Naive thymus-derived CD8-positive, alpha-beta T cell (primary cell): ENCODE data around the gene ARHGAP22. TPM values are rescaled to one million over a fixed set of nuclear protein-coding genes. Genes with fewer than 3 reads are reported as not detected.
A peak's percentile ranks its signal among the peaks of the same experiment; 100 is the strongest.

Source experiments
- ATAC-seq, 2 donors: fragments of 150-1000 bp; cut with Tn5 transposase in 1 of 2; sonication (Bioruptor Pico), chemical (Tn5 transposase) in 1 of 2; 1 replicate in 1 of 2; 2 replicates in 1 of 2; pipeline ENCODE4 v1.10.0; 2021; ENCODE audit warnings: mild to moderate bottlenecking in 2 of 2, moderate library complexity in 2 of 2
- POLR2A ChIA-PET: fragments of 350-600 bp; sonication (Branson Sonifier 250); formaldehyde crosslinking; loops from one replicate; lab custom pipeline; 2021; ENCODE audit warnings: antibody characterized with exemption; lab: Charles Lee
- DNase-seq, 10 donors: peaks; one replicate each; pipeline versions ENCODE4 v3.0.0 to v3.0.0-alpha.2; 2020 to 2022
- H3K27ac Mint-ChIP-seq, 10 donors: one replicate each; pipeline ENCODE4 v1.8.0; 2020 to 2022; ENCODE audit warnings: mild to moderate bottlenecking in 10 of 10, mixed read lengths in 10 of 10, moderate library complexity in 4 of 10, inconsistent platforms in 1 of 10
- H3K27me3 Mint-ChIP-seq, 5 donors: one replicate each; pipeline ENCODE4 v1.8.0; 2021 to 2022; ENCODE audit warnings: mixed read lengths in 5 of 5
- H3K36me3 Mint-ChIP-seq, 3 donors: one replicate each; pipeline ENCODE4 v1.8.0; 2020 to 2022; ENCODE audit warnings: mixed read lengths in 3 of 3, mild to moderate bottlenecking in 2 of 3, inconsistent platforms in 1 of 3
- H3K4me1 Mint-ChIP-seq, 4 donors: one replicate each; pipeline ENCODE4 v1.8.0; 2021 to 2022; ENCODE audit warnings: mixed read lengths in 4 of 4
- H3K4me3 Mint-ChIP-seq, 10 donors: one replicate each; pipeline ENCODE4 v1.8.0; 2020 to 2022; ENCODE audit warnings: mild to moderate bottlenecking in 10 of 10, mixed read lengths in 10 of 10, moderate library complexity in 6 of 10, inconsistent platforms in 1 of 10
- H3K9me3 Mint-ChIP-seq, 9 donors: one replicate each; pipeline ENCODE4 v1.8.0; 2020 to 2022; ENCODE audit warnings: mixed read lengths in 9 of 9, mild to moderate bottlenecking in 3 of 9, inconsistent platforms in 1 of 9, moderate library complexity in 1 of 9
- polyA plus RNA-seq, 3 donors: library from polyadenylated mRNA; unstranded; fragments of 300-500 nt; fragmentation: Illumina TruSeq; gene quantifications; one replicate each; pipeline ENCODE4 v1.2.3, GENCODE V29; 2021
- total RNA-seq, 8 experiments: library from RNA in 2 of 8; stranded (reverse) in 2 of 8; gene quantifications; one replicate each; pipeline ENCODE4 v1.2.3 and lab custom pipeline; 2021 to 2026

ARHGAP22 gene
- total and polyA plus RNA-seq, 5 experiments from 2014 or later: 0.88 TPM; not detected in 4

DNA sequence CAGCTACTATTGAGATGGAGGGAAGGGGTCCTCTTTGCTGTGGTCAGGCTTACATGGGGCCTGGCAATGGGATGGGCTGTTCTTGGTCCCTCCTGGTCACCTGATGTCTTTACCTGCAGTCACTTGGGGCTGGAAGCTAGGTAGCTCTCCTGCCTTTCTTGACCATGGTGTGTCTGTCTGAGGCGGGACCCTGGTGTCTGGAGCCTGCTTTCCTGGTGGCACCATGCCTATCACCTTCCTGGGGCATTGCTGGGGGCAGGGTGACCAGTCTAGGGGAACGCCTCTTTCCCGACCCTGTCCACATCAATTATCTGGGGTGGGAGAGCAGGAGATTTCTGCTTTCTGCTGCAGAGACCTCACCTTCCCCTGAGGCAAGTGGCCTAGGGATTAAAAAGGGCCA lies 55.6 kb downstream of the ARHGAP22 start:
- peaks cover 0 to 7% (median 0%) of the 10 kb centered on the region in 5 donors for H3K27me3 Mint-ChIP-seq
- DNase-seq (no peak), ATAC-seq (no peak)
- POLR2A ChIA-PET: no interaction called here
- peaks cover 0 to 3% (median 0%) of the 10 kb centered on the region in 4 donors for H3K4me1 Mint-ChIP-seq
- no peaks in the 10 kb centered on the region for H3K36me3 Mint-ChIP-seq
- no peak overlapping the region for H3K27ac Mint-ChIP-seq
- no peaks in the 10 kb centered on the region for H3K9me3 Mint-ChIP-seq
- H3K4me3 Mint-ChIP-seq: no peak overlapping the region

- Mint-ChIP-seq H3K27ac (no peak overlapping the region), H3K9me3 (no peaks in the 10 kb centered on the region), H3K36me3 (no peaks in the 10 kb centered on the region), H3K27me3 (peaks cover 0 to 7% (median 0%) of the 10 kb centered on the region in 5 donors), H3K4me3 (no peak overlapping the region), H3K4me1 (peaks cover 0 to 3% (median 0%) of the 10 kb centered on the region in 4 donors)
- POLR2A ChIA-PET: no interaction called here
- ATAC-seq: no peak
- no peak for DNase-seq
Observed at GRCh38 chr10:48548531-48549135, 56.2 kb downstream of the ARHGAP22 start.

GRCh38 chr10:48547981-48548380 lies 56.9 kb downstream of the ARHGAP22 start:
- no peak for DNase-seq
- H3K27me3 Mint-ChIP-seq: peaks cover 0 to 7% (median 0%) of the 10 kb centered on the region in 5 donors

DNA sequence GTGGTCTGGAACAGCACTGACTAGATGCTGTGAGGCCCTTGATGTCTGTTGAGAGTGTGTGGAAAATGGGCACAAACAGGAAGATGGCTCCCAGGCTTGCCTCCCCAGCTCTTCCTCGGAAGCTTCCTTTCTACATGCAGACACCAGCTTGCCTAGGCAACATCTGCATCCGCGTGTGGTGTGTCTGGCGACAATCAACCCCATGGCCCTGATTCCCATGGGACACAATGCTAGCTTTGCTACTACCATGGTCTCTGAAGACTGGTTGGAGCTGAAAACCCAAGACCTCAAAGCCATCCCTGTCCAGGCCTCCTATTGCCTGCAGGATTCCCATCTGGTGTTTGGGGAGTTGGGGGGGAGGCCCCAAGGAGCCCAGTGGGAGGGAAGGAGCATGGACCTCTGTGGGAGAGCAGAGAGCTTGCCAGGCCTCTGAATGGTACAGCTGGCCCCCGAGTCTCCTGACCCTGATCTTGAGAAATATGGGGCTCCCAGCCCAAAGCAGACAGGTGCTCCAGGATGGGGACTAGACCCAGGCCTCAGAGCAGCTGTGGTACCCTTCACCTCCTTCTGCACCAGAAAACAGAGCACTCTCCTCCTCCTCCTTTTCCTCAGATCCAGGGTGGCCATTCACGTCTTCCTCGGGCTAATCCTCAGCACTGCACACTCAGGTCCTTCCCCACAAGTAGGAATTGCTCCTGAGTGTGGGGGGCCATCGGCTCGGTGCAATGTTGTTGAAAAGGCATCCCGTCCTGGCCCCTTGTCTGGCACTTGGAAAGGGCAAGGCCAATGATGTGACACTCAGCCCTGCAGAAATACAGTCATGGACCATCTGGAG lies 57.6 kb downstream of the ARHGAP22 start:
- POLR2A ChIA-PET: no interaction called here
- Mint-ChIP-seq H3K27ac (no peak overlapping the region), H3K4me1 (peaks cover 0 to 3% (median 0%) of the 10 kb centered on the region in 4 donors), H3K36me3 (no peaks in the 10 kb centered on the region), H3K4me3 (no peak overlapping the region), H3K9me3 (no peaks in the 10 kb centered on the region), H3K27me3 (peaks cover 0 to 10% (median 0%) of the 10 kb centered on the region in 5 donors)
- ATAC-seq: no peak
- no peak for DNase-seq

More at GRCh38 chr10:48547981-48548380, 56.9 kb downstream of the ARHGAP22 start:
- Mint-ChIP-seq H3K27ac (no peak overlapping the region), H3K4me3 (no peak overlapping the region), H3K36me3 (no peaks in the 10 kb centered on the region), H3K4me1 (peaks cover 0 to 3% (median 0%) of the 10 kb centered on the region in 4 donors), H3K9me3 (no peaks in the 10 kb centered on the region)
- POLR2A ChIA-PET: no interaction called here
- no peak for ATAC-seq

GRCh38 chr10:48545462-48546145 lies 59.3 kb downstream of the ARHGAP22 start:
- Mint-ChIP-seq H3K9me3 (no peaks in the 10 kb centered on the region), H3K4me3 (no peak overlapping the region), H3K4me1 (peaks cover 0 to 3% (median 0%) of the 10 kb centered on the region in 4 donors), H3K27me3 (peaks cover 0 to 13% (median 2%) of the 10 kb centered on the region in 5 donors), H3K36me3 (no peaks in the 10 kb centered on the region), H3K27ac (no peak overlapping the region)
- DNase-seq (no peak), ATAC-seq (no peak)
- POLR2A ChIA-PET: no interaction called here

GRCh38 chr10:48543182-48543844 lies 61.6 kb downstream of the ARHGAP22 start:
- POLR2A ChIA-PET: no interaction called here
- no peak for DNase-seq
- Mint-ChIP-seq H3K4me3 (no peak overlapping the region), H3K9me3 (no peaks in the 10 kb centered on the region), H3K36me3 (no peaks in the 10 kb centered on the region), H3K27me3 (peaks cover 0 to 9% (median 2%) of the 10 kb centered on the region in 5 donors), H3K4me1 (peaks cover 0 to 3% (median 0%) of the 10 kb centered on the region in 4 donors), H3K27ac (no peak overlapping the region)
- no peak for ATAC-seq

DNA sequence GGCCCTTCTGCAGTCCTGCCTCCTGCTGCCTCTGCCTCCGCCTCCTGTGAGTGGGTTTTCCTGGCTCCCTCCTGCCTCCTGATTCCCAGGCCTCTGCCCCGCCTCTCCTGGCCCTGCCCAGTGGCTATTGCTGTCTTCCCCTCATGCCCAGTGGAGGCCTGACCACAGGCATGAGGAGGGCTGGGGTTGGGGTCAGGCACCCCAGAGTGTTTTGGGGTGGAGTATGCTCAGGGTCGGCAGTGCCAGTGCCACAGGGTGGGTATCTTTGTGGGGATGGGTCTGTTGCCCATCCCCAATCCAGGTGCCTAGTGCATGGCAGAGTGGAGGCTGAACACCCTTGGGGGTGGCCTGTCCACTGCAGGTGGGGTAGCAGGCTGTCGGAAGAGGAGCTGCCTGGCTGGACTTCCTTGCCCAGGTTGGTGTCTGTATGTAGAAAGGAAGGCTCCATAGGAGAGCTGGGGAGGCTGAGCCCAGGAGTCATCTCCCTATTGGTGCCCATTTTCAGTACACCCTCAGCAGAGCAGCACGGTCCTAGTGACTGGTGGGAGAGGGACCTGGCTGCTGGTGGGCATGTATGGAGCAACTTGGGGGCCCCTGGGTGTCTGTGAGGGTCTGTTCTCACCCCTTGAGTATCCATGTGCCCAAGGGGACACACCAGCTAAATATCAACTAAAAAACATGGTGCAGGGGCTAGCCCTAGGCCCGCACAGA lies 62.2 kb downstream of the ARHGAP22 start:
- Mint-ChIP-seq H3K4me1 (peaks cover 0 to 2% (median 0%) of the 10 kb centered on the region in 4 donors), H3K27ac (no peak overlapping the region), H3K4me3 (no peak overlapping the region), H3K27me3 (peaks cover 0 to 9% (median 2%) of the 10 kb centered on the region in 5 donors), H3K36me3 (no peaks in the 10 kb centered on the region), H3K9me3 (no peaks in the 10 kb centered on the region)
- DNase-seq (no peak), ATAC-seq (no peak)
- POLR2A ChIA-PET: no interaction called here

- Mint-ChIP-seq H3K4me3 (no peak overlapping the region), H3K27ac (no peak overlapping the region), H3K36me3 (no peaks in the 10 kb centered on the region), H3K9me3 (no peaks in the 10 kb centered on the region), H3K27me3 (peaks cover 0 to 9% (median 2%) of the 10 kb centered on the region in 5 donors), H3K4me1 (no peaks in the 10 kb centered on the region)
- POLR2A ChIA-PET: no interaction called here
- DNase-seq: no peak
- ATAC-seq: no peak
Observed at GRCh38 chr10:48541144-48541795, 63.6 kb downstream of the ARHGAP22 start.

DNA sequence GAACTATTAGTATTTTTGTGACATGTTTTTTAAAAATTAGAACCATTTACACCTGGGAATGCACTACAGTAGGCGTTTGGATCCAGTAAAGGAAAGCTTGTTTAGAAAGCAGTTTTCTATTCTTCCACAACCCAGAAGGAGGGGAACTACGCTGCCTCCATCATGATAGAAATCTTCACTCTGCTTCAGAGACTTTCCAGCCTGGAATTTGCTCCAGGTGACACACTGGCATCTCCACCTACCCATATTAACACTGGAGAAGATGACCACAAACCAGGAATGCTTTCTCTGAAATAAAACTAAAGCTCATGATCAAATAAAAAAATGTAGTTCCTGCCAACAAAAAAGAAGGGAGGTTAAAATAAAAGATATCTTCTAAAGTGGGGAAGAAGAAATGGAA lies 66.3 kb downstream of the ARHGAP22 start:
- Mint-ChIP-seq H3K27me3 (peaks cover 0 to 9% (median 7%) of the 10 kb centered on the region in 5 donors), H3K36me3 (no peaks in the 10 kb centered on the region), H3K9me3 (no peaks in the 10 kb centered on the region), H3K27ac (no peak overlapping the region), H3K4me3 (no peak overlapping the region), H3K4me1 (no peaks in the 10 kb centered on the region)
- no peak for ATAC-seq
- no peak for DNase-seq
- POLR2A ChIA-PET: no interaction called here

DNA sequence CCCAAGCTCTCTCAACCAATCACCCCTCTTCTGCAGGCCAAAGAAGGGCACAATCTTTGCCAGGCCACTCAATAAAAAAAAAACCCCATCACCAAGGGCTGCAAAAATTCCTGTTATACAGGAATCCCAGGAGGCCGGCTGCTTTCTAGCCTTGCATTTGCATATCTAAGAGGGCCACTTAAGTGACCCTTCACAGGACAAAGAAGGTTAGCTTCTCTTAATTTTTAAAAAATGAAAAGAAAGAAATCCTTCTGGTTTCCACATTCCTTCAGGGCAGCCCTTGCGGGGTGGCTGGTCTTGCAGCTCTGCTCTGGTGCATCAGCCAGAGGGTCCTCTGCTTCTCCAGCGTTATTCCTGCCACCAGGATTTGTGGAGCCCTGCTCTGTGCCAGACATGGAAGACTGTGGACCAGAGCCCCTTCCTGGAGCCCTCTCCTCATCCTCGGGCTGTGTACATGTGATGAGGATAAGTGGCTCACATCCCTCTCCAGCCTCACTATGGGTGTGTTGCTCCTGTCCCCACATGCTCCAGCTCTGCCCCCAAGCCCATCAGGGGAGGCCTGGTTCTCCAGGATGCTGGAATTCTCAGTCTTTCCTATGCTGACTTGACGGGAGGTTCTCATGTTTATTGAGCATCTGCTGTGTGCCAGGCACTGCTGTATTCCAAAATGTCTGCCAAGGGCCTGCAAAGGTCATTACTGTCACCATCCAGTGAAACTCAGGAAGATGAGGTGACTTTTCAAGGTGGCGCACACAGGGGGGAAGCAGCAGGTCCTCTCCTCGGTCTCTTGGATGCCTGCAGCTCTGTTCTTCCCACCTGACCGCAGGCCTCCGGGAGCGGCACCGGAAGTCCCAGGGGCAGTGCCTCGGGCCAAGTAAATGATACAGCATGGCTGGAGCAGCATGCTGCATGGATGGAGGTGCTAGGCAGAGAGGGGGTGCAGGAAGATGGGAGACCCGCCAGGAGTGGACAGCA lies 67.7 kb downstream of the ARHGAP22 start:
- Mint-ChIP-seq H3K27me3 (peaks cover 0 to 9% (median 6%) of the 10 kb centered on the region in 5 donors), H3K36me3 (no peaks in the 10 kb centered on the region), H3K9me3 (no peaks in the 10 kb centered on the region), H3K4me3 (no peak overlapping the region), H3K4me1 (no peaks in the 10 kb centered on the region), H3K27ac (peak overlapping the region in 1 of 10 donors; percentile 29)
- ATAC-seq (no peak), DNase-seq (no peak)
- POLR2A ChIA-PET: no interaction called here

DNA sequence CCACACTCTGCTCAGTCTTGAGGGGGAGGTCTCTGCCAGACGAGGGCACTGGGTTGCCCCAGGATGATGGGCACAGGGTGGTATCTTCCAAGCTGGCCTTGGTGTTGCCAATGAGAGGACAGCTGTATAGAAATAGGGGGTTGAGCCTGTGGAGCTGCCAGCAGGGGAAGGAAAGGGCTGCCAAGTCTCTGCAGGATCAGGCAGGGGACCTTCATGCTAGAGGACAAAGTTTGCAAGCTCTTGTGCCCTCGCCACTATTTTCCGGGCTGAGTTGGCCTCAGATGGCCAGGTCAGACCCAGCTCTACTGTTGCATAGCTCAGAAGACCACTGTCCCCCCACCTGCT lies 68.7 kb downstream of the ARHGAP22 start:
- Mint-ChIP-seq H3K36me3 (no peaks in the 10 kb centered on the region), H3K9me3 (no peaks in the 10 kb centered on the region), H3K27me3 (peaks cover 0 to 9% (median 4%) of the 10 kb centered on the region in 5 donors), H3K4me3 (no peak overlapping the region), H3K27ac (no peak overlapping the region), H3K4me1 (no peaks in the 10 kb centered on the region)
- POLR2A ChIA-PET: no interaction called here
- DNase-seq: no peak
- ATAC-seq: no peak
